T-helper 2 cell (primary cell): ENCODE results near the gene MRPS34.

Experiments
- DNase-seq, 5 experiments: peaks; one replicate each; pipeline versions ENCODE4 v3.0.0 to v3.0.0-alpha.2; 2012 to 2022

Gene MRPS34

DNA sequence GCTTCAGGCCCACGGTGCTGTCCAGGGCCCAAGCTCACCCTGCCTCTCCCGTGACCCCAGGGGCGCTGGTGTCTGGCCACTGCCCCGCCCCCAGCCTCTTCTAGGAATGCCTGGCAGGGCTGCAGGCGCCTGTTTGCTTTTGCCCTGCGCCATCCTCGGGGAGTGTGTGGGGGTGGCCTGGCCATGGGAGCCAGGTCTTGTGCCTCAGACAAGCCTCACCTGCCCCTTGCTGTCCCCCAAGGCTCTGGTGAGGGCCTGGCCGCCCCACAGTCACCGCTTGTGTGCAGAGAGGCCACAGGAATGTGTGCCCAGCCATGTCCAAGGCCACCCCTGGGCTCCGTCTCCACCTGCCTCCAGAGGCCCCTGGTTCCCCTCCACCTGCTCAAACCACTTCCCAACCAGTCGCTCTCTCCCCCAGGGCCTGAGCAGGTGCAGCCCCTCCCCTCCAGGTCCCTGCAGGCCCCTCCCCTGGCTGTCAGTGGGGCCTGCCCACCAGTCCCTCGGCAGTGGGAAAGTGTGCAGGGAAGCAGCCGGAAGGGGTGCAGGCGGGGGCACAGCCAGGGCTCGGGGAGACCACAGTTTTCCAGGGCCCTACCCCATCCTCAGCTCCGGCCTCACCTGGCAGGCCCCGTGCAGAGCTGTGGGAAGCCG lies 21.4 kb upstream of the MRPS34 start:
- DNase-seq, result no peak

DNA sequence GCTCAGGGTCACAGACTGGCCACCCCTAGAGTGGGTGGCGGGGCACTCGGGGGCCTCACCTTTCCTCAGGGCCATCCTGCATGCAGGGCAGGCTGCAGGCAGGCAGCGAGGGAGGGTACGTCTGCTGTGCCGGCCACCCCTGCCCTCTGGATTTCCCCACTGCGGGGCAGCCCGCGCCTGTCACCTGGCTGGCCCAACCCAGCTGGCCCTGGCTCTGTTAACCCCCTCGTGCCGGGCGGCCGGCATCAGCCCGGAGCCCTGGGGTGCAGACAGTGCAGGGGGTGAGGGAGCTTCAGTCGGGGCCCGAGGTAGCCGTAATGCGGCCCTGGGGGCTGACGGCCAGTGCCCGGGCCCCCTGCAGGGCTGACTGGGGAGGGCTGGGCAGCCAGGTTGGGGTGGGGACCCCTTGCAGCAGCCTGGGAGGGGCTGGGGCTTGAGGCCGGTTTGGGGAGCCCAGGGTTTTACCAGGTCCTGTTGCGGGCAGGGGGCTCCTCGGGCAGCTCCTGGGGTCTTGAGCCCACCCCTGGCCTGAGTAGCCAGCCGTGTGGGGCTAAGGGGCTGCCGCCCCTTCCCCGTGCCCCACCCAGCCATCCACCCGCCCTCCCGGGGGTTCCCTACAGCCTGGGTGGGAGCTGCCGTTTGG lies 20.8 kb upstream of the MRPS34 start, which contains the start of gene IGFALS:
Gene IGFALS, minus strand, starts transcription at position 128 of the 643 bp plus-strand sequence. Its CDS starts 53 bp downstream, at position 75.
- no peak for DNase-seq

DNA sequence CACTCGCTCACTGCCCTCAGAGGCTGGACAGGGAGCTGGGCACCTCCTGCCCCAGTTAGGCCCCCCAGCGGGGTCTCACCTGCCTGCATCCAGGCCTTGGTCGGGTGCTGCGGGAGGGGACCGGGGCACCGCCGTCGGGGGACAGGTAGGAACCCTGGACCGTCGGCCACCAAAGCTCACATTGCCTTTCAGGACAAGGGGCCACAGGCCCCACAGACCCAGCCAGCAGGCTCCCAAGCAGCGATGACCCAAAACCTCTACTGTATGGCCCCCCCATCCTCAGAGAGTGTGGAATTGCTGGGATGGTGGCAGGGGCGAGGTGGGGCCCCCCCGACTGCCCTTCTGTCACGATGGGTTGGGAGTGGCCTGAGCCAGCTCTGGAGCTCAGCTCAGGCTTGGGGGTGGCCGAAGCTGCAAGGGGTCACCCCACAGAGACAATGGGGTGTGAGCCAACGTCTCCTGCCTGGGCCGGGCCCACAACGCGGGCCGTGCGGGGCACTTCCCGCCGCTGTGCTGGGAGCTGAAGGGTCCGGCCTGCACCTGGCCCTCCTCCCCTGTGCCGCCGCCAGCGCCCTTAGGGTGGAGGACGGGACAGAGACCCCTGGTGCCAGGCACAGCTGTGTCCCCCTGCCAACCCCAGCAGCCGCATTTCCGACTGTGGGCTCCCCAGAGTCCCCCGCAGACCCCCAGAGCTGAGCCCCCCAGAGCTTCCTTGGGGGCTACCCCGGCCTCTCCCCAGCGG lies 20.1 kb upstream of the MRPS34 start:
- DNase-seq, result no peak

DNA sequence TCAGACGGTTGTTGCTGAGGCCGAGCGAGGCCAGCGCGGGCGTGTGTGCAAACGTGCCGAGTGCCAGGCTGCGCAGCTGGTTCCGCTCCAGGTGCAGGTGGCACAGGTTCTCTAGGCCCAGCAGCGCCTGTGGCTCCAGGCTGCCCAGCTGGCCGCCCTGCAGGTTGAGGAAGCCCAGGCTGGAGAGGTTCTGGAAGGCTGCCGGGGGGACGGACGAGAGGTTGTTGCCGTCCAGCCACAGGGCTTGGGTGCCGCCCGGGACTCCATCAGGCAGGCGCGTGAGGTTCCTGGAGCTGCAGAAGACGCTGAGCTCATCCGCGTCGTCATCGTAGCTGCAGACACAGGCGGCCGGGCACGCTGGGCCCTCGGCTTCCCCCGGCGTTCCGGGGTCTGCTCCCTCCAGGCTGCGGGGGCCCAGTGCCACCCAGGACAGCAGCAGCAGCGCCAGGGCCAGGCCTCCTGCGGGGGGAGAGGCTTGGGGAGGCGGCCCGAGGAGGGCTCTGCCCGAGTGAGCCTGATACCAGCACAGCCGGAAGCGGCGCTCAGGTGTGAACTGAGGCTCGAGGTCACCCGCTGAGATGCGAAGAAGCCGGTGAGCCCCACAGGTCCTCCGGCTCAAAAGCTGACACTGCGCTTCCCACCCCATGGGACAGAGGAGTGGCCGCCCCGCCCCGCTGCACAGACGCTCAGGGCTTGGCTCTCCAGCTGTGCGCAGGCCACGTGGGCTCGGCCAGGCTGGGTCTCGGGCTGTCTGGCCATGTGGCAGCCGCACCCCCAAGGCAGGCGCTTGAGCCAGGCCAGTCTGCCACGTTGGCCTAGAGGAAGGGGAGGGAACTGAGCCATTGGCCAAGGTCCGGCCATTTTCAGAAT lies 19.2 kb upstream of the MRPS34 start:
- DNase-seq, result no peak

DNA sequence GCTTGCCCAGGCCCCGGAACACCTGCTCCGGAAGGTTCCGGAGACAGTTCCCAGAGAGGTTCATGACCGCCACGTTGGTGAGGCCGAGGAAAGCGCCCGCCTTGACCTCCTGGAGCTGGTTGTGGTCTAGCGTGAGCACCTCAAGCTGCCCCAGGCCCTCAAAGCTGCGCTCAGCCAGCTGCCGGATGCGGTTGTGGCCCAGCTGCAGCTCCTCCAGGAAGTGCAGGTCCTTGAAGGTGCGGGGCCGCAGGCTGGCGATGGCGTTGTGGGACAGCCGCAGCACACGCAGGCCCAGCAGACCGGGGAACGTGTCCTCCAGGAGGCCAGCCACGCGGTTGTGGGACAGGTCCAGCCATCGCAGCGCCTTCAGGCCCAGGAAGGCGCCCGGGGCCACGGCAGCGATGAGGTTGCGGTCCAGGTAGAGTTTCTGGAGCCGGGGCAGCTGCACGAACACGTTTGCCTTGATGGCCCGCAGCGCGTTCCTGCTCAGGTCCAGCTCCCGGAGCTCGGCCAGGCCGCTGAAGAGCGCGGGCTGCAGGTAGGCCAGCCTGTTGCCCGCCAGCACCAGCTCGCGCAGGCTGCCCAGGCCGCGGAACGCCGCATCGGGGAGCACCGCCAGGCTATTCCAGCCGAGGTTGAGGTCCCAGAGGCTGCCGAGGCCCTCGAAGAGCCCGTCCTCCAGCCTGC lies 18.5 kb upstream of the MRPS34 start:
- DNase-seq, result peak in 1 of 5 experiments; percentile 48

DNA sequence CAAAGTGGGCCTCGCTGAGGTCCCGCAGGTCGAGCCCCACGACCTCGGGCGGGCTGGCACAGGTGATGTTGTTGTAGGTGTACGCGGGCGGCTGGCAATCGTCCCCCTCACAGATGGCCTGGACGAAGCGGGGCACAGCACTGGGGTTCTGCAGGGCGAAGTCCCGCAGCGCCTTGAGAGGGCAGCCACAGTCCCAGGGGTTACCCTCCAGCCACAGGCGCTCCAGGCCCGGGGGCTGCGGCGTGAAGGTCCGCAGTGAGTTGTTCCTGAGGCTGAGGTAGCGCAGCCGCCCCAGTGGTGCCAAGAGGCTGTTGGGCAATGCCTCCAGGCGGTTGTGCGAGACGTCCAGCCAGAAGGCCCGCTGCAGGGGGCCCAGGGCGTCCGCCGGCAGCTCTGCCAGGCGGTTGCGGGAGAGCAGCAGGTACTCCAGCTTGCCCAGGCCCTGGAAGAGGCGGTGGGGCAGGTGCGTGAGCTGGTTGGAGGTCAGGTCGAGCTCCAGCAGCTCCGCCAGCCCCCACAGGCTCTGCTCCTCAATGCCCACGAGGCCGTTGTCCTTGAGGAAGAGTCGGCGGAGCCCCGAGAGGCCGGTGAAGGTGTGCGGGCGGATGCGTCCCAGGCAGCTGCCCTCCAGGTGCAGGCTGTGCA lies 17.8 kb upstream of the MRPS34 start:
- DNase-seq, result no peak

DNA sequence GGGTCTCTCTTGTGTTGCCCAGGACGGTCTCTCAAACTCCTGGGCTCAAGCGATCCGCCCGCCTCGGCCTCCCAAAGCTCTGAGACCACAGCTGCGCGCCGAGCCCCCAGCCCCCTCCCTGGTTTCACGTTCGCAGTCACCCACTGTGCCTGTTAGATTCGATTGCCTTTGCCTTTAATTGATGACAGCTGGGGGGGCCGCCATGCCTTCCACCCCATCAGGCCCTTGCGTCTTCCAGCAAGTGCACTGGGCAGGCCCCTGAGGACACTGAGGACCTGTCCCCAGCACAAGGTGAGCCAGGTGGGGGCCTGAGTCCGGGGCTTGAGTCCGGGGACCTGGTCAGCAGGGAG lies 17.3 kb upstream of the MRPS34 start:
- DNase-seq, result no peak

DNA sequence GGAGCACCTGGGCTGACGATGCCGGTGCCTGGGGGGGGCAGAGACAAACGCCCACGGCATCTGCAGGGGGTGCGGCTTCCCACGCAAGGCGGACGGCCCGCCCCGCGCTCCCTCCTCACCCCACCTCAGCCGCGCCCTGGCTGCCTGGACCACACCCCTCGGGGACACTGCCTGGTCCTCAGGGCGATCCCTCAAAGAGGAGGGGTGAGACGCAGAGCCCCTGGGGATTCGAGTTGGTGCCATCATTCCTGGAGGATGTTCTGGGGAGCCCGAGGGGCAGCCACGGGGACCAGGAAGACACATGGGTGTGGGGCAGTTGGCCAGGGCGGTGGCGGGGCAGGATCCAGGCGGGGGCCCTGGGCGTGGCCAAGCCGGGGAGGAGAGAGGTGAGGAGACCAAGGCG lies 16.7 kb upstream of the MRPS34 start:
- no peak for DNase-seq

DNA sequence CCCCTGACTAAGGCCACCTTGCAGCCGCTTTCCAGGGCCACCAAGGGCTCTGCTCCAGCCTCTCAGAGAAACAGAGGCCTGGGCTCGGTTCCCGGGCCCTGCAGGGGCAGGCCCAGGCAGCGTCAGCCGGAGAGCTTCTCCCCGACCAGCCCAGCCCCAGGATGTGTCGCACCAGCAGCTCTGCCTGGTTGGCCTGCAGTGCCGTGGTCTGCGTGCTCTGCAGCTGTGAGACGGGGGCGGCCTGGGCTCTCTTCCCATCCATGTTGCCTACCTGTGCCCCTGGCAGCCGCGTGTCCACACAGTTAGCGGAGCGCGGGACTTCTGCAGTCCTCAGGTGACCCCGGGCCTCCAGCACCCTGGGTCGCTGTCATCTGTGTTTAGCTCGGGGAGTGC lies 15.8 kb upstream of the MRPS34 start:
- no peak for DNase-seq

DNA sequence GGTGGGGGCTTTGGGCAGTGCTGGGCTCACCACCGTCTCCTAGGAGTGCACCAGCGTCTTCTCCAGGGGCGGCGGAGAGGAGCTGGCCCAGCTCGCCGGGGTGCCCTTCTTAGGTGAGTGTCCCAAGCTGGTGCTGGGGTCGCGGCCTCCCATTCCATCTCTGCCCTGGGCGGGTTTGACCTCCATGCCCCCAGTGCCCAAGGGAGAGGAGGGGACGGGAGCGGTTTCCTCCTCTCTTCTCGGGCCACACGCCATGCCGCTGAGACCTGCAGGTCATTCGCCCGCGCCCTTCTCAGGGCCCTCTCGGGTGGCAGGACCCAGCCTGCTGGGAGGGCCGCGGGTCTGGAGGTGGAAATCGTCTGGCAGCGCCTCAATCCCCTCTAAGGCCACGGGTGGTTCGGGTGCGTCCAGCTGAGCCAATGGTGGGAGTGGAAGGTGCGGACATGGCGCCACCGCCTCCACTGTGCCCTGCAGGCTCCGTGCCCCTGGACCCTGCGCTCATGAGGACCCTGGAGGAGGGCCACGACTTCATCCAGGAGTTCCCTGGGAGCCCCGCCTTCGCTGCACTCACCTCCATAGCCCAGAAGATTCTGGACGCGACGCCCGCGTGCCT lies 15.3 kb upstream of the MRPS34 start:
- no peak for DNase-seq

DNA sequence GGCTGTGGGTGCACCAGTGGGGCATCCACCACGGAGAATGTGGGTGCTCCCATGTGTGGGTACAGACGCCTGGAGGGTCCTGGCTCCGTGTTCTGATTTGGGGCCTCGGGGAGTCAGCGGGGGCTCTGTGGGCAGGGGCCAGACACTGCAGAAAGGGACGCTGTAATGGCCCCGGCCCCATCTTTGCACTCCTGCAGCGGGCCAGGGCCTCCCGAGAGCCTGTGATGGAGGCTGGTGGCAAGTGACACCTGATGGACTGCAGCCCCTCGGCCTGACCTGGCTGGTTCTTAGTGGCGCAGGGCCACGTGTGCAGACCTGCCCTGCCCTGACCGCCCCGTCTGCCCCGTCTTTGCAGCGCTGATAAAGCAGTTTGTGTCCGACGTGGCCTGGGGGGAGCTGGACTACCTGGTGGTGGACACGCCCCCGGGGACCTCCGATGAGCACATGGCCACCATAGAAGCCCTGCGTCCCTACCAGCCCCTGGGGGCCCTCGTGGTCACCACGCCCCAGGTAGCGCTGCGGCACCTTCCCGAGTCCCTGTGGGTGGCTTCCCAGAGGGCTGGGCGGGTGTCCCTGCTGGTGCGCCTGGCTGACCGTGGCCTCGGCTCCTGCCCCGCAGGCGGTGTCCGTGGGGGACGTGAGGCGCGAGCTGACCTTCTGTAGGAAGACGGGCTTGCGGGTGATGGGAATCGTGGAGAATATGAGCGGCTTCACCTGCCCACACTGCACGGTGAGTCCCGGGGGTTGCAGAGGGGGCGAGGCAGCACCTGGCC lies 14.6 kb upstream of the MRPS34 start:
- no peak for DNase-seq

DNA sequence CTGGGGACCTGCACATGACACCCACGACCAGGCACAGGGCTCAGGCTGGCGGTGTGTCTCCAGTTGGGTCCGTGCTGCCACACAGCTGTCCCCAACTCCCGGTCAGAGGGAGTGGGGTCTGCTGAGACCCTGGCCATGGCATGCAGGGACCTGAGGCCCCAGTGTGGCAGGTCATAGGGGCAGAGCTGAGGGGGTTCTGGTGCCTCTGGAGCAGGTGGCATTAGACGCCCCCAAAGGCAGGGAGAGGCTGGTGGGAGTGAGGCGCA lies 14.1 kb upstream of the MRPS34 start:
- DNase-seq, result no peak

DNA sequence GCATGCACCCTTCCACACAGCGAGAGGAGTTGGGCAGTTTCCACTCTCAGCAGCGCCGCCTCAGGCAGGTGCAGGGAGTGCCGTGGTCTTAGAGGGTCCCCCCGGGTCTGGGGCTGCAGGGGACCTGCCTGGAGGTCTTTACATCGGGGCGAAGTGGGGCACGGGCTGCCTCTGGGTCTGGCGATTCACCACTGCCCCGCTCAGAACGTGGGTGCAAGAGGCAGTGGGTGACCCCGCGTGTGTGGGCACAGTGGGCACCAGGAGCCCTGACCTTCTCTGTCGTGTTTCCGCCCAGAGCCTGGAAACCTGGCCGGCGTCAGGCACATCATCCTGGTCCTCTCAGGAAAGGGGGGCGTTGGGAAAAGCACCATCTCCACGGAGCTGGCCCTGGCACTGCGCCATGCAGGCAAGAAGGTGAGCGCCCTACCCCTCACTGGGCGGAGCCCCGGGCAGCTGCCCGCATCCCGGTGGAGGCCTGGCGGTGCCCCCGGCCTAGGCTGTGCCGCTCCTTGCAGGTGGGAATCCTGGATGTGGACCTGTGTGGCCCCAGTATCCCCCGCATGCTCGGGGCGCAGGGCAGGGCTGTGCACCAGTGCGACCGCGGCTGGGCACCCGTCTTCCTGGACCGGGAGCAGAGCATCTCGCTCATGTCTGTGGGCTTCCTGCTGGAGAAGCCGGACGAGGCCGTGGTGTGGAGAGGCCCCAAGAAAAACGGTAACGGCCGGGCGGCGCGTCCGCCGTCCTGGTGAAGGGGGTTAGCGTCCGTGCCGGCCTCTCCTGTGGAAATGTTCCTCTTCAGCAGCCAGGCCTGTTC lies 13.5 kb upstream of the MRPS34 start:
- no peak for DNase-seq

DNA sequence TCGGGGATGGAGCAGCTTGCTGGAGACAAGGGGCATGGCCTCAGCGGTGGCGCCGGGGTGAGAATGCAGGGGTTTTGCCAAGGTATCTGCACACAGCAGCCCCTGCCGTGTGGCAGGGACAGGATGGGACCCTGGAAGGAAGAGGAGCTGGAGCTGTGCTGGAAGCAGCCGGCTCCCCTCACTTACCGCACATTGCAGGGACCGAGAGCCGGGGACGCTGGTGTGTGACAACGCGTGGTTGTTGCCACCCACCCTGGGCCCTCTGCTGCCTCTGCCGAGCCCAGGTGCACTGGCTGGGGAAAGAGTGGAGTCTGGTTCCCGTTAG lies 12.9 kb upstream of the MRPS34 start:
- peak in 1 of 5 experiments; percentile 3 for DNase-seq

DNA sequence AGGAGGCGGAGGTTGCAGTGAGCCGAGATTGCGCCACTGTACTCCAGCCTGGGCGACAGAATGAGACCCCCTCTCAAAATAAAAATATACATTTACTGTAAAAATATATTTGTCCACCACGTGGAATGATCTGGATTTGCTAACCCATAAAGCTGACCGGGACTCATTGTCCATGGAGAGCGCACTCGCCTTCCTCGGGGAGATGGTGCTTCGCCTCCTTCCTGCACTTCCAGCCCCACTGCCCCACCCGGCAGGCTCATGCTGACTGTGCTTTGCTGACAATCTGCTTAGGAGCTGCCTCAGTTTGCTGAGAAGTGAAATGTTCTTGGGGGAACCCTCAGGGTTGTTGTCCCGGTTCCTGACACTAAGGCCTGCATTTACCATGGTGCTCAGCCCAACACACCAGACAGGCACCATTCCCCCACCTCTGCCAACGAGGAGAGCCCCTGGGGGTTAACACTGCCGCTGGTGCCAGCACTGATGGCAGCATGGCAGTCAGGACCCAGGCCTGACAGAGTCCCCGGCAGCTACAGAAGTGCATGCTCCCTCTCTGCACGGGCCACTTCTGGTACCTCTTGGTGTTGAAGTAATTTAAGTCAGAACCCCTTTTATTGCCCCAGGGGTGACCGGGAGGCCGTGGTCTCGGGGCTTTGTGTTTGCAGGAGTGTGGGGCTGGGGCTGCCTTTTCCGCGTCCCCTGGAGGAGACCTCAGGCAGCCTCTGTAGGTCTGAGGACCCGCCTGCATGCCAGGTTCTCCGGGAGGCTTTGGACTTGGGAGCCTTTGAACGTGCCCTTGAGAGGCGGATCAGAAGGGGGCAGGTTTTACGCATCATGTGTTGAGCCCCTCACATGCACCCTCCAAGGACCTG lies 12.3 kb upstream of the MRPS34 start:
- no peak for DNase-seq

DNA sequence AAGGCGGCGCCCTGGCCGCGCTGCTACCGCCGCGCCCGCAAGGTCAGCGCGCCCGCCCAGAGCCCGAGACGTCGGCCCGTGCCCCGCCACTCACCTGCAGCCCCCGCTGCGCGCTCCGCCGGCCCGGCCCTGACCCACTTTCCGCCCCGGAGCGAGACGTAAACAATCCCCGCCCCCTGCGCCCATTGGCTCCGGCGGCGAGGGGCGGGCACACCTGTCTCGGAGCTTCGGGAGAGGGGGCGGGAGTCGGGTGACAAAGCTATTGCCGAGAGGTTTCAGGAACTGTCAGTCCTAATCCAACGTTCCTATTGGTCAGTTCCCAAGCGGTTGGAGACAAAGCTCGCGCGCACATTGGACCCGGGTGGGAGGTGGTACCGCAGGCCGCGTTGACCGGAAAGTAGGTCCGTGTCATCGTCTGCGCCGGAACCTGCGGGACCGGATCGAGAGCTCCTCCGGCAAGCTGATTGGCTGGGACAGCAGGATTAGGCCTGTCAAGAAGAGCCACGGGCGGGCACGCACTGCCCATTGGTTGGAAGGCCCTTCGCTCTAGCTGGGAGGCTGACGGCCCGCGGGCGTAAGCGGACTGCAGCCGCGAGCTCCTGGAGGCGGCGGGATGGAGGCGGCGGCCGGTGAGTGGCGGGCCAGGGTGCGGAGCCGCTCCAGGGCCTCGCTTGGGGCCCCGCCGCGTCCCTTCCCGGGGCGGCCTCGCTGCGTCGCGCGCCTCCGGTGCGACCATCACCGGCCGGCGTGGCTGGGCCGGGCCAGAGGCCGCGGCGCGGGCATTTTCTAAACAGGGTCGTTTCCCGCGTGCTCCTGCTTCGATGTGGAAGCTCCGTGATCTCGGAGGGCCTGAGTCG lies 9.7 kb upstream of the MRPS34 start, which contains the start of the genes NUBP2 and SPSB3:
Gene NUBP2, plus strand, starts transcription at position 553 of the 857 bp plus-strand sequence. Its CDS starts 61 bp downstream, at position 614.
Gene SPSB3, minus strand, starts transcription at position 164 of the 857 bp plus-strand sequence. CDS start 1,088 bp downstream, outside the sequence.
- peak; percentile 94 to 100 (median 98) for DNase-seq

DNA sequence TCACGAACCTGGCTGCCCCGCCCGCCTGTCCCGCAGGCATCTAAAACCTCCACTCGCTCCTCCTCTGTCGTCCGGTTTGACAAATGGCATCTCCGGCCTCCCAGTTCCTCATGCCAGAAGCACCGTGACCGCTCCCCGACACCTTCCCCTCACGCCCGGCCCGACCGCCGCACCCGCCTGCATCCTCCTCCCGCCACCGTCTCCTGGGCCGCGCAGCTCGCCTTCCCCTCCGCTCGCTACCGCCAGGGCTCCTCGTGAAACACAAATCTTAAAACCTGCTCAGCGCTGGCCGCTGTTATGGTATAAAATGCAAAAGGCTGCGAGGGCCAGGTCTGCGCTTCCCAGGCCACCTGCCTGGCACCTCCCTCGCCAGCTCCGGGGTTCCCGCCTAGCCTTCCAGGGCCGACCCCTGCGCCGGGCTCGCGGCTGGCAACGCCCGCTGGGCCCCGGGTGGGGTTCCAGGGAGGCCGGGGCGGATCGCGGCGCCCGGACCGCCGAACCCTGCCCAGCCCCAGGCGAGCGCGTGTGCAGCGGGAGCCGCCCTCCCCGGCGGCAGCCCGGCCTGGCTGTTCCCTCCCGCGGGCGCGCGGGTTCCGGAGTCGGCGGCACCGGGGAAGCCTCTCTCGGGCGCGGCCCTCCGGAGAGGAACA lies 8.9 kb upstream of the MRPS34 start:
- DNase-seq, result peak in 2 of 5 experiments; percentile 20 to 50
